Inflammatory macrophage (primary cell): ENCODE measurements around the gene NGEF.
"Not testable (repeated sequence)": the region's sequence is repeated elsewhere in the genome, so short reads cannot be mapped to it uniquely, and the experiment has no call there.

Source experiments
- DNase-seq, 2 donors: peaks; one replicate each; pipeline ENCODE4 v3.0.0-alpha.2; 2020 to 2022

NGEF gene

GRCh38 chr2:232927032-232927792 is 85.8 kb downstream of the NGEF start:
- DNase-seq, result no peak

GRCh38 chr2:232926431-232926939 is 86.6 kb downstream of the NGEF start:
- no peak for DNase-seq

- no peak for DNase-seq
Measured at GRCh38 chr2:232925821-232926156, 87.3 kb downstream of the NGEF start.

- DNase-seq, result no peak
Measured at GRCh38 chr2:232925153-232925820, 87.8 kb downstream of the NGEF start.

GRCh38 chr2:232924433-232924832 is 88.6 kb downstream of the NGEF start:
- no peak for DNase-seq

- no peak for DNase-seq
Measured at GRCh38 chr2:232920760-232921159, 92.3 kb downstream of the NGEF start.

GRCh38 chr2:232920055-232920454 is 93.0 kb downstream of the NGEF start:
- no peak for DNase-seq

- no peak for DNase-seq
Measured at GRCh38 chr2:232919141-232919540, 93.9 kb downstream of the NGEF start.

GRCh38 chr2:232913903-232914302 is 99.2 kb downstream of the NGEF start:
- no peak for DNase-seq

GRCh38 chr2:232911712-232912277 is 101.3 kb downstream of the NGEF start:
- DNase-seq, result no peak

GRCh38 chr2:232910376-232910775 is 102.7 kb downstream of the NGEF start:
- no peak for DNase-seq

GRCh38 chr2:232908695-232909094 is 104.4 kb downstream of the NGEF start:
- no peak for DNase-seq

GRCh38 chr2:232907718-232908085 is 105.4 kb downstream of the NGEF start:
- DNase-seq, result not testable (repeated sequence)

GRCh38 chr2:232906867-232907717 is 106.0 kb downstream of the NGEF start:
- not testable (repeated sequence) for DNase-seq

GRCh38 chr2:232903989-232904388 is 109.1 kb downstream of the NGEF start:
- no peak for DNase-seq

- DNase-seq, result peak; percentile 66 to 79
Measured at GRCh38 chr2:232901736-232902578, 111.1 kb downstream of the NGEF start.

GRCh38 chr2:232900811-232901735 is 112.0 kb downstream of the NGEF start:
- peak; percentile 33 to 36 for DNase-seq

GRCh38 chr2:232898592-232899543 is 114.2 kb downstream of the NGEF start:
- no peak for DNase-seq

GRCh38 chr2:232897598-232898408 is 115.3 kb downstream of the NGEF start:
- no peak for DNase-seq
